Measurements from ENCODE around the gene BTRC.
A peak's percentile ranks its signal among the peaks of the same experiment; 100 is the strongest.

The BTRC gene

DNA sequence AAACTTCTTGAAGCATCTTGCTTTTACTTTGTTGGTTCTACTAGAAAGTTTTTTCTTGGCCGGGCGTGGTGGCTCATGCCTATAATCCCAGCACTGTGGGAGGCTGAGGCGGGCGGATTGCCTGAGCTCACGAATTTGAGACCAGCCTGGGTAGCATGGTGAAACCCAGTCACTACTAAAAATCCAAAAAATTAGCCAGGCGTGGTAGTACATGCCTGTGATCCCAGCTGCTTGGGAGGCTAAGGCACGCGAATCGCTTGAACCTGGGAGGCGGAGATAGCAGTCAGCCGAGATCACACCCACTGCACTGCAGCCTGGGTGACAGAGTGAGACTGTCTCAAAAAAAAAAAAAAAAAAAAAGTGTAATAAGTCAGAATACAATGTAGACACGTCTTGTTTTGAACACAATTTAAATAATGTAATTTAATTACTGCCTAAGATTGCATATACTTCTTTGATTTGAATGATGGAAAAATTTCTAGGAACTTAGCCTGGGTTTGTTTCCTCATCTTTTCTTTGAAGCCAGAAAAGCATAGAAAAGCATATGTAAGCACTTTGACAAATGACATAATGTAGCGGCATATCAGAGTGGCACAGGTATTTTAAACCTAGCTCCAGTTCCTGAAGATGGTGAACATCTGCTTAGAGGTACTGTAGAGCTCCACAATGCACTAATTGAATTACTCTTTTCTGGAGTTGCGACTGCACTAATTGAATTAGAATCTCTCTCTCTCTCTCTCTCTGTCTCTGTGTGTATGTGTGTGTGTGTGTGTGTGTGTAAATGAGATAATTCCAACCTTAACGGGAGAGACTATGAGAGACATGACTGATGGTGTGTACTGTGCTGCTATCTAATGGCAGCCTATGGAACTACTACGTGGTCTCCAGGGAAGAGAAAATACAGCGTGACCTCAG, 87.8 kb downstream of the BTRC start:
- Mint-ChIP-seq H3K36me3 (no peaks in the 10 kb centered on the region), H3K4me3 (no peak overlapping the region), H3K27ac (no peak overlapping the region), H3K4me1 (peaks cover 13% of the 10 kb centered on the region), H3K9me3 (no peaks in the 10 kb centered on the region)
- no peak for DNase-seq (ENCODE audit: low spot score in 2 of 2)
- ATAC-seq = peak; percentile 80

DNA sequence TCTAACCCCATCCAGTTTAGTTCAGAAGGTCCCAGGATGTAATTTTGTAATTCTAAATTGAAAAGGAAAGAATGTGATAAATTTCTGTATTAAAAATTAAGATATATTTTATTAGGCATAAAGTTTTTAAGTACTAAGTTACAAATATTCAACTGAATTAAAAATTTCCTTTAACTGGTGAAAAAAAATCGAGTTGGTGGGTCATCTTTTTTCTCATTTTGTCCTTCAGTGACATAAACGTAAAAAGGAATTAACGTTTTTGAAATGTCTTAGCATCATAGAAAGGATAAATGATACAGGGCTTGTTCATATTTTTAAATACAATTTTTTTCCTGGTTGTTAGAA, 88.5 kb downstream of the BTRC start:
- Mint-ChIP-seq H3K9me3 (no peaks in the 10 kb centered on the region), H3K4me3 (no peak overlapping the region), H3K27ac (no peak overlapping the region), H3K36me3 (no peaks in the 10 kb centered on the region), H3K4me1 (peaks cover 13% of the 10 kb centered on the region)
- ATAC-seq = no peak
- DNase-seq (ENCODE audit: low spot score in 2 of 2) = no peak

DNA sequence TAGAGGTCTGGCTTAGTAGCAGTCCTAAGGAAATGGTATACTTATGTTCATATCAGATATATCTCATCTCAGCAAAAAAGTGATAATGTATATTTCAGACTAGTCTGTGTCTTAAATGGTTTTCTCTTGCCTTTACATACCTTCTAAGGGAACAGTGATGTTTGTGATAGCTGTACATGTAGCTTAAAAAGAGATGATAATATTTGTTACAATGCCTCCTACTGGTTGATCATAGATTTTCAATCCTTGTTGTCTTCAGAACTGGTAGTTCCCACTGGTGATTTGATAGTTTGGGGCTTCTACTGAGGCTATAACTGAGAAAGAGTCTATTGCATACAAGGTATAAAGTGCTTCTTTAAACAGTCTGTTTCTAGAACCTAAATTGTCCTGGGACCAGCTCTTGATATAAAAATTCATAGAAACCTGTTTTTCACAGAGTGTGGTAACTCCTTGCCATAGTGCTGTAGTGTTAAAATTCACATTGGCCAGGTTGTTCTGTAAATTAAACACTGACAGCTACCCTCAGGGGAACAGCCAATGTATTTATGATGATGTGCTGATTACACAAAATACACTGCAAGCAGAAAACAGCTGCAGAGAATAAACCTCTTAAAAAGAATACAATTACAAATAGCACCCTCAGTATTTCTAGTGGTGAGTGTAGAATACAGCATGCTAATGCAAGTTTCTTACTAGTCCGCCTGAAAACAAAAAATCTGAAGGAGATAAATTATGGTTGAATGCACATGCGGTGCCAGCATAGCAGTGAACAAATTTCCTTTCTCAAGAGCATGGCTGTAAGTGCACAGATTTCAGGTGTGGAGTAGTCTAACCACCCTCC, 90.3 kb downstream of the BTRC start:
- H3K4me3 Mint-ChIP-seq = no peak overlapping the region
- DNase-seq (ENCODE audit: low spot score in 2 of 2) (no peak), ATAC-seq (no peak)
- H3K9me3 Mint-ChIP-seq = no peaks in the 10 kb centered on the region
- no peak overlapping the region for H3K27ac Mint-ChIP-seq
- H3K4me1 Mint-ChIP-seq = peaks cover 12% of the 10 kb centered on the region
- H3K36me3 Mint-ChIP-seq = no peaks in the 10 kb centered on the region

DNA sequence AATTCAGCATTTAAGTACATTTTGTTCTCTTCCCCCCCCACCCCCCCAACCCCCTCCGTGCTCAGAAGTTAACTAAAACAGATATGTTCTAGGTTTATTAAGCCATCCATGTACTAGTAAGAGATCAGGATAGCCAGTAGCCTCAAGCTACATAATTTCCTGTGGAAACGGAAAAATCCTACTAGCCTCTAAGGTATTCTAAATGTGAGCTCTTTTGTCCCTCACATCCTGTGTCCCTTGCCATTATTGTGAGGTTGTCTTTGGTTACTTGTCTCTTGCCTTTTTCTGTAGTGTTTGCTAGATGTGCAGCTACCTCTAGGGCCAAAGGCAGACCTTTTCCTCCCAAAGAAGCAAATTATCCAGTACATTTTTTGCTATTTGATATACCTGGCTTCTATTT, 92.1 kb downstream of the BTRC start:
- ATAC-seq (no peak), DNase-seq (ENCODE audit: low spot score in 2 of 2) (no peak)
- H3K27ac Mint-ChIP-seq = no peak overlapping the region
- H3K4me1 Mint-ChIP-seq = peaks cover 8% of the 10 kb centered on the region
- no peaks in the 10 kb centered on the region for H3K9me3 Mint-ChIP-seq
- H3K4me3 Mint-ChIP-seq = no peak overlapping the region
- H3K36me3 Mint-ChIP-seq = no peaks in the 10 kb centered on the region

DNA sequence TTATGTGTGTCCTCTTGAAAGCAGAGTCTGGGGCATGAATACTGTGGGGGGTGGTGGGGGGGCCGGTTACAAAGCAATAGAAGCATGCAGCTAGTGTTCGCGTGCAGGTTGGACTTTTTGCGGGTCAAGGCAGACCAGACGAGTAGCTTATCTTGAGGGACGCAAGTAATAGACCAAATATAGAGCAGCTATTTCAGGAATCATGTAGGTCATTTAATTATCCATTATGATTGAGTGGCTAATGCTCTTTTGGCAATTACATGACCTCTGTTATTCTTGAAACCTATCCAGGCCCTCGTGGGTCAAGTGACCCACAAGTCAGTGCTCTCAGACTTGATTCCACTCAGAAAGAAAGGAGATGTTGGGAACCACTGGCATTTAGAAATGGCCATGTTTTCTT, 93.0 kb downstream of the BTRC start:
- H3K4me1 Mint-ChIP-seq = peaks cover 15% of the 10 kb centered on the region
- H3K27ac Mint-ChIP-seq = no peak overlapping the region
- ATAC-seq (no peak), DNase-seq (ENCODE audit: low spot score in 2 of 2) (no peak)
- H3K4me3 Mint-ChIP-seq = no peak overlapping the region
- no peaks in the 10 kb centered on the region for H3K36me3 Mint-ChIP-seq
- no peaks in the 10 kb centered on the region for H3K9me3 Mint-ChIP-seq

DNA sequence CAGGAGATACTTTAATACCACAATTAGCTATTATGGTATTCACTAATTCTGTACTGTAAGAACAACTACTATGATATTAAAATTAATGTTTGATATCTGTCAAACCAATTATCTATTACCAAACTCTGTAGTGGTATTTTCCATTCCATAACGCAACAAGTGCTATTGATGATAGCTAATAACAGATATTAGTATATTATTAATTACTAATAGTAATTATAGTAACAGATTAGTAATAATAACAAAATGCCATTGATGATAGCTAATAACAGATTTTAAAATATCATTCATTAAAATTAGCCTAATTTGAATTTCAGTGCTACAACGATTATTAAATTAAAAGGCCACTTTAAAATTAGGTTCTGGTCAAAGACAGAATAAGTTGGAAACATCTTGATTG, 93.5 kb downstream of the BTRC start:
- Mint-ChIP-seq H3K27ac (no peak overlapping the region), H3K4me1 (peaks cover 14% of the 10 kb centered on the region)

DNA sequence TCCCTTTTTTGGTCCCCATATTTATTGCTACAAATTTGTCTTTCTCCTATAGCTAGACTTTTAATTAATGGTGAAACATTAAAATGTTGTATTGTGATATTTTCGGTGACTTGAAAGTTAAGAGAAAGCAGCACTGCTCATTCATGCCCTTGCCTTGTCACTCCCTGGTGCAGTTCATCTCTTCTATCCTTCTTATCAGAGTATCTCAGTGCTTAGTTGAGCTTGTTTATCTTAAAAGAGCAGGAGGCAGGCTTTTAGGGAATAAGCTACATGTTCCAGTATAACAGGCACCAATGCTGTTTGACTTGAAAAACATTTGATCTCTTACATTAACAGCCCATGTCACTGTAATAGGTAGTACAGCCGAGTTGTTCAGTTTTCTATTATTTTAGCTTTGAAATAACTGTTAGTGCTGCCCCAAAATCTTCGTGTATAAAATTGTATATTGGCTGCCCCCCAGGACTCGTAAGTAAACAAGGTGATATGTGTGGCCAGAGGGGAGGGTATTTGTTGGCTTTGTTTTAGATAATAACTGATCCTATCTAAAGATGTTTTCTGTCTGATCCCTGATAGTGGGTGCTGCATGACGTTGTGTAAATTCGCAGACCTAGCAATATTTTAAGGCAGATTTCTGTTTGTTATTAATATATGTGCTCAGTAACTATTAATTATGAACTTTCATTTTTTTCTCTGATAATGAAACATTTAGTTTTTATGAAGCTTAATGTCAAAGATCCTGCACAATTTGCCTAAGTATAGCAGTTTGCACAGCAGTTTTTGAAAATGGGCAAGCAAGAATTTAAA, 96.5 kb downstream of the BTRC start:
- ATAC-seq (no peak), DNase-seq (ENCODE audit: low spot score in 2 of 2) (no peak)
- Mint-ChIP-seq H3K4me1 (peaks cover 30% of the 10 kb centered on the region), H3K4me3 (no peak overlapping the region), H3K36me3 (no peaks in the 10 kb centered on the region), H3K27ac (no peak overlapping the region), H3K9me3 (no peaks in the 10 kb centered on the region)

More for the DNA sequence above, 93.5 kb downstream of the BTRC start:
- ATAC-seq (no peak), DNase-seq (ENCODE audit: low spot score in 2 of 2) (no peak)
- Mint-ChIP-seq H3K36me3 (no peaks in the 10 kb centered on the region), H3K4me3 (no peak overlapping the region), H3K9me3 (no peaks in the 10 kb centered on the region)

DNA sequence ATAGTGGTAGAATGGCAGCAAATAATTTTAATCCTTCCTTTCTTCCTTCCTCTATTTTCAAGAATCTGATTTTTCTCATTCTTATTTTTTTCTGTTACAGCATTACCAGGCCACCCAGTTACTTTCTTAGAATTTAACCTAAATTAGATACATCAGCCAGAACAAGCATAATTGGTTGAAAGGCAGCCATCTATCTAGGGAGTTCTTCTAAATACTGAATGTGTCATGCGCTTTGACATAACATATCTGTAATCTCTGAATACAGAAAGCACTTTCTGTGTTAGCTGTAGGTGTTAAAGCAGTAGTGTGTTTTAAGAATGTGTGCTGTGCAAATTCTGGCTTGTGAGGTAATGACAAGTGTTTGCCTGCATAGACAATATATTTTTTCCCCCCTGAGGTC, 97.3 kb downstream of the BTRC start:
- ATAC-seq (no peak), DNase-seq (ENCODE audit: low spot score in 2 of 2) (no peak)
- Mint-ChIP-seq H3K4me1 (peaks cover 30% of the 10 kb centered on the region), H3K36me3 (no peaks in the 10 kb centered on the region), H3K4me3 (no peak overlapping the region), H3K27ac (no peak overlapping the region), H3K9me3 (no peaks in the 10 kb centered on the region)

DNA sequence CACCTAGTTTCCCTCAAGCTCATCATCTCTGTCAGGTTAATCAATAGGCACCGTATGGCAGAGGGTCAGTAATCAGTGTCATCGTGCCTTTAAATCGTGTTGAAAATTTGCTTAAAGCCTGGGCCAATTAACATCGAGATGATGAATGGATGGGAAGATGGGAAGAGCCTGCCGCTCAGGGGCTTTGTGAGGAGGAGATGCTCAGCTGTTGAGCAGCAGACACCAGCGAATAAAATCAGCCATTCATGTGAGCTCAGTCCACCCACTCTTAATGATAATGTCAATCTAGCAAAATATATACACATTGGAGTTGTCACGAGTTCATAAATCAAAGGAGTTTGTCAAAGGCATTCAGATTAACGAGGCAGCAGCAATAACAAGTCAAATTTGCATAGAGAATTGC, 97.7 kb downstream of the BTRC start:
- Mint-ChIP-seq H3K36me3 (no peaks in the 10 kb centered on the region), H3K4me1 (peaks cover 30% of the 10 kb centered on the region), H3K9me3 (no peaks in the 10 kb centered on the region), H3K4me3 (no peak overlapping the region), H3K27ac (no peak overlapping the region)
- no peak for ATAC-seq
- no peak for DNase-seq (ENCODE audit: low spot score in 2 of 2)

DNA sequence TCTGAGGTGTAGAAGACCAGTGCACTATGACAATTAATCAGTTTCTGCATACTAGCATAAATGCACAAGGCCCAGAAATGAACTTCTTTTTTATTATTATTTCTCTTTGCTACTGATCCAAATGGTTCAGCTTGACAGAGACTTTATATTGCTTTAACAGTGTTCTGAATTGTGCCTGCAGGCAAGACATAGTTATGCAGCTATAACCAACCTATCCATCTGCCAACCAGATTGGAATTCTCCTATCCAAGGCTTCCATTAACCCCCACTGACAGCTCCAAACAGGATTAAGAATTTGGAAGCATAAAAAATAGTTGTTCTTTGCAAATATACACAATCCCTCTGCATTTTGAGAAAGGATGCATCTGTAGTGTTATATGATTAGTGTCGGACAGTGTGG, 98.2 kb downstream of the BTRC start:
- Mint-ChIP-seq H3K9me3 (no peaks in the 10 kb centered on the region), H3K27ac (no peak overlapping the region), H3K4me3 (no peak overlapping the region), H3K36me3 (no peaks in the 10 kb centered on the region), H3K4me1 (peaks cover 30% of the 10 kb centered on the region)
- ATAC-seq = no peak
- DNase-seq (ENCODE audit: low spot score in 2 of 2) = no peak

DNA sequence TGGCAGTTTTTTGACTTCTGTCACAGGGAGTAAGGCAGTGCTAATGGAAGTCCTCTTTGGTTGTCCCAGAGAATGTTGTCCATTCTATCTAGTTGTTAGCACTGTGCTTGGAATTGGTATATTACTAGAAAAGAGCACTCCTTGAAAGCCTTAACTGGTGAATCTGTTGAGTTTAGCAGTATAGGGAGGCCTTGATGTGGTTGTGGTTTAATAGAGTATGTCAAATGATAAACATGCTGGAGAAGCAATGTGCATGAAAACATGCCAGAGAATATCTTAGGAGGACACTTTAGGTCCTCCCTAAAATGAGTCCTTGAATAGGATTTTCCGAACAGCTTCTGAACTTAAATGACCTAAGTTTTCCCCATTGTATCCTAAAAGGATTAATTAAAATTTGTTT, 98.6 kb downstream of the BTRC start:
- H3K4me3 Mint-ChIP-seq = no peak overlapping the region
- ATAC-seq (no peak), DNase-seq (ENCODE audit: low spot score in 2 of 2) (no peak)
- H3K36me3 Mint-ChIP-seq = no peaks in the 10 kb centered on the region
- no peaks in the 10 kb centered on the region for H3K9me3 Mint-ChIP-seq
- H3K4me1 Mint-ChIP-seq = peaks cover 30% of the 10 kb centered on the region
- no peak overlapping the region for H3K27ac Mint-ChIP-seq

DNA sequence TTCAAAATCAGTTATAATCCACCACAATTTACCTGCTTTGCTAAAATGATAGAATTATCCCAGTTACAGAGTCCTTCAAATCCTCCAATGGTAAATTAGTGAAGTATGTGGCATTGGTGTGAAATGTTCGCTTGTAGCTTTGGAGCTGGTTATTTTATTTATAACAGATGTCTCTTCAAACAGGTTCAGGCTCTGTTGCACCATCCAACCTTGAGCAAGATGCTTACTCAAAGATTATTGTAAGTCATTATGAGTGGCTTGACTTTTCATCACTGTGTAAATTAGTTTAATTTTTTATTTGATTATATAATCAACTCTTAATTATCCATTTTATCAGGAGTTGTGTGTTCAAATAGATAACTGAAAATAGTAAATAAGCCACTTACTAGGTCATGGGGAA, 99.4 kb downstream of the BTRC start:
- Mint-ChIP-seq H3K27ac (no peak overlapping the region), H3K9me3 (no peaks in the 10 kb centered on the region), H3K4me3 (peak overlapping the region; percentile 43), H3K36me3 (no peaks in the 10 kb centered on the region), H3K4me1 (peaks cover 30% of the 10 kb centered on the region)
- ATAC-seq (no peak), DNase-seq (ENCODE audit: low spot score in 2 of 2) (no peak)

DNA sequence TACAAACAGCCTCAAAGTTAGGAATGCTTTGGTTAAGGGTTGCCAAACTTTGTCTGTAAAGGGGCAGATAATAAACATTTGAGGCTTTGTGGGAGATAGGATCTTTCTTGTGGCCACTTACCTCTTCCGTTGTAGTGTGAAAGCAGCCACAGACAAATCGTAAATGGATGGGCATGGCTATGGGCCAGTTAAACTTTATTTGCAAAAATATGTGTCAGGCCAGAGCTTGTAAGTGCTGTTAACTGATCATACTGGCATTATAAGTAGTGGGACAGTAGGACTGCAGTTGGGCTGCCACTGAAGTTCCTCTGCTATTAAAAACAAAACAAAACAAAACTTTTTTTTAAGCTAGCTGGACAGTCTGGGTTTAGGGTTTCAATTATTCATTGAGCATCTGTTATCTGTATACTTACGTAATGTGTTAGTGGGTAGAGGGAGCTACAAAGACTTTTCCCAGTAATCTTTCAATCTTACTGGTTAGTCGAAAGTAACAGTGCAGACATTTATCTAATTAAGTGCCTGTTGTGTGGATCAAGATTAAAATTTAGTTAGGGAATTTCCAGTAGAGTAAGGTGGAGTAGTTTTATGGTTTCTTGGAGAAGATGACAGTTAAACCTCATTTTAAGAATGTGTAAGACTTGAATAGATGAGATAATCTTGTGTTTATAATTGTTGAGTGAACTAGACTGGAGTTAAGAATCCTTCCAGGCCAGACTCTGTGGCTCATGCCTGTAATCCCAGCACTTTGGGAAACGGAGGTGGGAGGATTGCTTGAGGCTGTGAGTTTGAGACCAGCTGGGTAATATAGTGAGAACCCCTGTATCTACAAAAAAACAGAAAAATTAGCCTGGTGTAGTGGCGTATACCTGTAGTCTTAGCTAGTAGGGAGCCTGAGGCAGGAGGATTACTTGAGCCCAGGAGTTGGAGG, 100.1 kb downstream of the BTRC start:
- Mint-ChIP-seq H3K36me3 (no peaks in the 10 kb centered on the region), H3K4me1 (peaks cover 30% of the 10 kb centered on the region), H3K4me3 (peak overlapping the region; percentile 43), H3K9me3 (no peaks in the 10 kb centered on the region), H3K27ac (peak overlapping the region; percentile 70)
- ATAC-seq (peak; percentile 81), DNase-seq (ENCODE audit: low spot score in 2 of 2) (peak in 1 of 2 donors; percentile 55)

DNA sequence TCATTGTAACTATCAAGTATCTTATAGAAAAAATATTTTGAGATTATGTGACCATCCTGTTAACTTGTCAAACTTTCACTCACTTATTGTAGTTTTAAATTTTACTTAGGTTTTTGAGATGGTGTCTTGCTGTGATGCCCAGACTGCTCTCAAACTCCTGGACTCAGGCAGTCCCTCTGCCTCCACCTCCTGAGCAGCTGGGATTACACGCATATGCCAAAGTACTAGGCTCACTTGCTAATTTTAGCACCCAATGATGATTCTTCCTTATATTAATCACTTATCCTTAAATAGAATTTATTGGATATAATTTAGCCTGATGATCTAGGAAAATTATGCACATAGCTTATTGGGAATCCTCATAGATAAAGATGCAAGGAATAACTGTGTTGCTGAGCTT, 104.9 kb downstream of the BTRC start:
- H3K27ac Mint-ChIP-seq = no peak overlapping the region
- DNase-seq (ENCODE audit: low spot score in 2 of 2) = no peak
- H3K9me3 Mint-ChIP-seq = no peaks in the 10 kb centered on the region
- H3K4me3 Mint-ChIP-seq = no peak overlapping the region
- H3K36me3 Mint-ChIP-seq = no peaks in the 10 kb centered on the region
- peaks cover 9% of the 10 kb centered on the region for H3K4me1 Mint-ChIP-seq
- ATAC-seq = no peak
